ENCODE results near the gene ANKRD33B. TPM values are rescaled to one million over a fixed set of nuclear protein-coding genes. Genes with fewer than 3 reads are reported as not detected.

The ANKRD33B gene
- total and polyA plus RNA-seq, 2 of the 8 experiments (the other 6 are each of a cell fraction or from before 2014, with no cell fraction given), result 6.9 to 20.6 TPM

DNA sequence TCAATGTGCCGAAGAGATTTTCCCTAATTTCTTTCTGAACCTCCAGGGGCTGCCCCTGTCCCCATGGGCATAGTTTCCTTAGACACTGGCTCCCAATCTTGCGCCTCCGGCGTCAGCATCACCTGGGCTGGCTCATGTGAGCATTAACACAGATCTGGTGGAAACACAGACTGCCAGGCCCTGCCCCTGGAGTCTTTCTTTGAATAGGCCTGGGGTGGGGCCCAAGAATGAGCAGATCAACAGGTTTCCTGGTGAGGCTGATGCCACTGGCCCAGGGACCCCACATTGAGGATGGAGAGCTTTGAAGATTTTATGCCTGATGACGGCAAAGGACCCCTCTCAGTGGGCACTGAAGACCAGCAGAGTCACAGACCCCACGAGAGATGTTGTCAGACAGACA is 60.8 kb downstream of the ANKRD33B start:
- ChIA-PET CTCF (ENCODE audit: partially characterized antibody) (interaction anchor here (1.0 to 9.6 kb wide), 9 partner anchors 8 to 172 kb away, joined by 3 to 199 read pairs (median 4); no protein-coding TSS in a partner anchor), POLR2A (ENCODE audit: partially characterized antibody) (no interaction called here)
- H3K4me1 ChIP-seq (replicated peaks in 1 of 4; ENCODE audit: control insufficient read depth in 3 of 4, insufficient read depth in 4 of 4, low read length in 3 of 4), result peaks cover 0 to 5% (median 0%) of the 10 kb centered on the region in 4 experiments; a peak in 2 of 7 replicates
- no peaks in the 10 kb centered on the region for H3K9me3 ChIP-seq (ENCODE audit: insufficient read depth in 2 of 2, low read depth in 1 of 2, low read length in 1 of 2)
- H2AK5ac ChIP-seq (ENCODE audit: low read depth, low read length), result no peak overlapping the region
- H3K18ac ChIP-seq (ENCODE audit: extremely low read depth, low read length), result no peak overlapping the region
- no peaks in the 10 kb centered on the region for H3K36me3 ChIP-seq (ENCODE audit: control insufficient read depth in 2 of 4, insufficient read depth in 4 of 4, low read length in 3 of 4)
- H4K8ac ChIP-seq (ENCODE audit: extremely low read depth, insufficient read depth, low read length), result no peak overlapping the region; the same call in 1 of the 2 replicates
- no peak overlapping the region for H2BK120ac ChIP-seq (replicated peaks; ENCODE audit: low read depth, low read length)
- WGBS, 2 experiments (ENCODE audit: extremely low coverage in 1 of 2, insufficient coverage in 1 of 2, insufficient read length in 1 of 2, insufficient replicate concordance in 2 of 2, low coverage in 1 of 2, low lambda C conversion rate in 2 of 2, missing lambda C conversion rate in 1 of 2), result 94% methylated on average over 6 of the region's 6 CpGs; no CpG with 5 or more reads in 1 of the 2 experiments
- no peak overlapping the region for H3K14ac ChIP-seq (ENCODE audit: insufficient read length)
- no peak overlapping the region for H3K4me3 ChIP-seq (ENCODE audit: extremely low read depth in 1 of 4, insufficient read depth in 2 of 4, low read depth in 3 of 4, low read length in 4 of 4)
- no peak overlapping the region for H4K5ac ChIP-seq (ENCODE audit: insufficient read length, low read depth, low read length)
- FAIRE-seq (no peak), DNase-seq (ENCODE audit: low read depth in 1 of 2, low spot score in 2 of 2) (no peak)
- no peak overlapping the region for H3K4ac ChIP-seq (replicated peaks; ENCODE audit: insufficient read length, low read depth, low read length)
- peaks cover 0 to 6% of the 10 kb centered on the region in 2 experiments; a peak in 1 of 4 replicates for H3K79me2 ChIP-seq (ENCODE audit: control insufficient read depth in 1 of 2, insufficient read depth in 2 of 2, low read length in 2 of 2)
- no peak overlapping the region for H2BK5ac ChIP-seq (ENCODE audit: low read depth, low read length)
- peaks cover 3% of the 10 kb centered on the region; the same call in 1 of the 2 replicates for H3K23me2 ChIP-seq (ENCODE audit: low read depth, low read length)
- no peak overlapping the region for H3K9ac ChIP-seq (replicated peaks in 1 of 4; ENCODE audit: extremely low read depth in 1 of 4, low read depth in 3 of 4, low read length in 3 of 4)
- no peak overlapping the region for H3K56ac ChIP-seq (replicated peaks; ENCODE audit: insufficient read length, low read depth, low read length)
- H3K79me1 ChIP-seq (ENCODE audit: low read depth, low read length), result no peaks in the 10 kb centered on the region
- H3K27ac ChIP-seq (ENCODE audit: low read depth, low read length), result no peak overlapping the region
- H3K23ac ChIP-seq (ENCODE audit: insufficient read length), result no peak overlapping the region
- TF ChIP-seq FOSL1 (IDR thresholded peaks at IDR 0.05; ENCODE audit: insufficient read depth, low read depth, low read length), result no peak
- no peak for TF ChIP-seq JUN (IDR thresholded peaks at IDR 0.05; ENCODE audit: low read depth, low read length)
- TF ChIP-seq BCL11A (IDR thresholded peaks at IDR 0.05; ENCODE audit: low read depth in 2 of 2, low read length in 2 of 2), result no peak
- TF ChIP-seq, protein P1, sequence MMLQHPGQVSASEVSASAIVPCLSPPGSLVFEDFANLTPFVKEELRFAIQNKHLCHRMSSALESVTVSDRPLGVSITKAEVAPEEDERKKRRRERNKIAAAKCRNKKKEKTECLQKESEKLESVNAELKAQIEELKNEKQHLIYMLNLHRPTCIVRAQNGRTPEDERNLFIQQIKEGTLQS (IDR thresholded peaks at IDR 0.05; ENCODE audit: insufficient read depth, low read depth, low read length), result no peak
- no peak for TF ChIP-seq BACH1 (IDR thresholded peaks at IDR 0.05; ENCODE audit: low read length)
- TF ChIP-seq SIX5 (IDR thresholded peaks at IDR 0.05; ENCODE audit: low read depth, low read length), result no peak
- TF ChIP-seq CHD2 (IDR thresholded peaks at IDR 0.05; ENCODE audit: low read length), result no peak
- no peak for TF ChIP-seq NRF1 (IDR thresholded peaks at IDR 0.05; ENCODE audit: low read depth, low read length)
- TF ChIP-seq CBX5 (IDR thresholded peaks at IDR 0.05; ENCODE audit: low read depth, low read length), result no peak
- TF ChIP-seq EP300 (IDR thresholded peaks at IDR 0.05; ENCODE audit: borderline replicate concordance in 1 of 2, low read depth in 2 of 2, low read length in 2 of 2), result no peak
- H4K91ac ChIP-seq (replicated peaks; ENCODE audit: insufficient read length, low read length), result no peak overlapping the region
- no peak overlapping the region for H3K4me2 ChIP-seq (ENCODE audit: insufficient read depth in 1 of 2, low read depth in 2 of 2, low read length in 2 of 2)
- H2BK20ac ChIP-seq (ENCODE audit: low read length), result no peak overlapping the region
- H2AFZ ChIP-seq (ENCODE audit: low read length), result no peak overlapping the region
- no peaks in the 10 kb centered on the region for H3K27me3 ChIP-seq (replicated peaks in 1 of 4; ENCODE audit: control insufficient read depth in 3 of 4, extremely low read depth in 1 of 4, insufficient read depth in 3 of 4, low read length in 3 of 4)
- no peak overlapping the region for H2BK15ac ChIP-seq (ENCODE audit: low read length)
- no peaks in the 10 kb centered on the region for H4K20me1 ChIP-seq (replicated peaks in 1 of 2; ENCODE audit: control insufficient read depth in 1 of 2, insufficient read depth in 2 of 2, low read length in 2 of 2)
- no peak overlapping the region for H2BK12ac ChIP-seq (ENCODE audit: low read depth, low read length)
